MM.1S (cell line): ENCODE results near the gene SORL1.

ENCODE experiments used
- DNase-seq: peaks from one replicate; pipeline ENCODE4 v3.0.0-alpha.2; 2015
- H2AFZ ChIP-seq: fragments of 300-600 bp; sonication (generic); 2 replicates; pipeline ENCODE4 v1.6.0; 2016; ENCODE audit warnings: antibody characterized with exemption, low read length
- H3F3A ChIP-seq: fragments of 300-600 bp; sonication (generic); 2 replicates; pipeline ENCODE4 v1.6.1; 2016; ENCODE audit warnings: mild to moderate bottlenecking, antibody characterized with exemption, low read length, moderate library complexity, mixed read lengths; ENCODE audit not compliant: insufficient read depth
- H3K27ac ChIP-seq: fragments of 300-600 bp; sonication (generic); 2 replicates; pipeline ENCODE4 v1.5.1; 2016; ENCODE audit warnings: mild to moderate bottlenecking, low read length
- H3K27me3 ChIP-seq: fragments of 300-600 bp; sonication (generic); replicated peaks from 2 replicates; pipeline ENCODE4 v1.6.0; 2016; ENCODE audit warnings: low read length; ENCODE audit not compliant: insufficient read depth
- H3K36me3 ChIP-seq: fragments of 300-600 bp; sonication (generic); replicated peaks from 2 replicates; pipeline ENCODE4 v1.6.1; 2016; ENCODE audit warnings: mild to moderate bottlenecking, low read length, mixed read lengths; ENCODE audit not compliant: insufficient read depth
- H3K4me1 ChIP-seq: fragments of 300-600 bp; sonication (generic); 2 replicates; pipeline ENCODE4 v1.6.1; 2016; ENCODE audit warnings: low read length, mixed read lengths
- H3K4me2 ChIP-seq: fragments of 300-600 bp; sonication (generic); 2 replicates; pipeline ENCODE4 v1.6.0; 2016; ENCODE audit warnings: low read depth, low read length
- H3K4me3 ChIP-seq: fragments of 300-600 bp; sonication (generic); 2 replicates; pipeline ENCODE4 v1.5.1; 2016; ENCODE audit warnings: low read length, mixed read lengths
- H3K79me2 ChIP-seq: fragments of 300-600 bp; sonication (generic); 2 replicates; pipeline ENCODE4 v1.6.1; 2016; ENCODE audit warnings: mixed run types, low read length, mixed read lengths
- H3K9ac ChIP-seq: fragments of 300-600 bp; sonication (generic); 2 replicates; pipeline ENCODE4 v1.6.1; 2016; ENCODE audit warnings: low read length, mixed read lengths
- H3K9me2 ChIP-seq: fragments of 300-600 bp; sonication (generic); replicated peaks from 2 replicates; pipeline ENCODE4 v1.6.1; 2016; ENCODE audit warnings: mild to moderate bottlenecking, low read length, mixed read lengths; ENCODE audit not compliant: insufficient read depth
- H3K9me3 ChIP-seq: fragments of 300-600 bp; sonication (generic); replicated peaks from 2 replicates; pipeline ENCODE4 v1.6.1; 2016; ENCODE audit warnings: mild to moderate bottlenecking, low read length, mixed read lengths; ENCODE audit not compliant: insufficient read depth
- H4K20me1 ChIP-seq: fragments of 300-600 bp; sonication (generic); 2 replicates; pipeline ENCODE4 v1.6.1; 2016; ENCODE audit warnings: mild to moderate bottlenecking, low read length, moderate library complexity, mixed read lengths; ENCODE audit not compliant: insufficient read depth
- EZH2 ChIP-seq: fragments of 300-600 bp; sonication (generic); optimal IDR thresholded peaks from 2 replicates; pipeline ENCODE3; 2017; ENCODE audit warnings: low read depth, mild to moderate bottlenecking, antibody characterized with exemption, low read length, mixed read lengths
- EZH2phosphoT487 ChIP-seq: fragments of 300-600 bp; sonication (generic); IDR thresholded peaks from 2 replicates; pipeline ENCODE4 v1.6.1; 2018; ENCODE audit warnings: antibody characterized with exemption, low read length
- TF ChIP-seq, protein P1 (sequence below): fragments of 300-600 bp; sonication (generic); IDR thresholded peaks from 2 replicates; pipeline ENCODE4 v1.5.1; 2016; ENCODE audit warnings: antibody characterized with exemption, low read length, mixed read lengths

The SORL1 gene

GRCh38 chr11:121603316-121603715 lies 151.2 kb downstream of the SORL1 start:
- Histone ChIP-seq H3K27ac (no peak overlapping the region), H4K20me1 (no peaks in the 10 kb centered on the region)
- TF ChIP-seq EZH2 = no peak
- TF ChIP-seq, protein P1, sequence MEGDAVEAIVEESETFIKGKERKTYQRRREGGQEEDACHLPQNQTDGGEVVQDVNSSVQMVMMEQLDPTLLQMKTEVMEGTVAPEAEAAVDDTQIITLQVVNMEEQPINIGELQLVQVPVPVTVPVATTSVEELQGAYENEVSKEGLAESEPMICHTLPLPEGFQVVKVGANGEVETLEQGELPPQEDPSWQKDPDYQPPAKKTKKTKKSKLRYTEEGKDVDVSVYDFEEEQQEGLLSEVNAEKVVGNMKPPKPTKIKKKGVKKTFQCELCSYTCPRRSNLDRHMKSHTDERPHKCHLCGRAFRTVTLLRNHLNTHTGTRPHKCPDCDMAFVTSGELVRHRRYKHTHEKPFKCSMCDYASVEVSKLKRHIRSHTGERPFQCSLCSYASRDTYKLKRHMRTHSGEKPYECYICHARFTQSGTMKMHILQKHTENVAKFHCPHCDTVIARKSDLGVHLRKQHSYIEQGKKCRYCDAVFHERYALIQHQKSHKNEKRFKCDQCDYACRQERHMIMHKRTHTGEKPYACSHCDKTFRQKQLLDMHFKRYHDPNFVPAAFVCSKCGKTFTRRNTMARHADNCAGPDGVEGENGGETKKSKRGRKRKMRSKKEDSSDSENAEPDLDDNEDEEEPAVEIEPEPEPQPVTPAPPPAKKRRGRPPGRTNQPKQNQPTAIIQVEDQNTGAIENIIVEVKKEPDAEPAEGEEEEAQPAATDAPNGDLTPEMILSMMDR = no peak
- no peak for TF ChIP-seq EZH2phosphoT487

DNA sequence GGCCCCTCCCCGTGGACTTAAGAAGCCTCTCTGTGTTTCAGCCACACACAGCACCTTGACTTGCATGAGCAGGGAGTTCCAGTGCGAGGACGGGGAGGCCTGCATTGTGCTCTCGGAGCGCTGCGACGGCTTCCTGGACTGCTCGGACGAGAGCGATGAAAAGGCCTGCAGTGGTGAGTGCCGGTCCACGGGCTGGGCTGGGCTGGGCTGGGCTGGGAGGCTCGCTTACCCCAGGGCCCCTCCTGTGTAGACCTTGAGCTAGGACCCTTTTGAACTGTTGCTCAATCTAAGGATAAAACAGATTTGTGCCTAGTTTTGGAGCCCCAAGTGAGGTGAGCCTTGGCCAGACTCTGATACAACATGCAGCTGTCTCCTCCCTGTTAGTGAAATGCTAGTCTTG lies 152.0 kb downstream of the SORL1 start:
- no peaks in the 10 kb centered on the region for H3K36me3 ChIP-seq
- TF ChIP-seq, protein P1 = no peak
- no peak for TF ChIP-seq EZH2
- no peak for TF ChIP-seq EZH2phosphoT487

More at GRCh38 chr11:121603316-121603715, 151.2 kb downstream of the SORL1 start:
- Histone ChIP-seq H3K4me2 (no peak overlapping the region), H2AFZ (no peak overlapping the region), H3F3A (no peaks in the 10 kb centered on the region), H3K9me2 (no peaks in the 10 kb centered on the region), H3K36me3 (no peaks in the 10 kb centered on the region), H3K9me3 (no peaks in the 10 kb centered on the region), H3K79me2 (no peaks in the 10 kb centered on the region), H3K4me3 (no peak overlapping the region), H3K9ac (no peak overlapping the region), H3K27me3 (no peaks in the 10 kb centered on the region), H3K4me1 (no peaks in the 10 kb centered on the region)
- DNase-seq = no peak

GRCh38 chr11:121606354-121606753 lies 154.2 kb downstream of the SORL1 start:
- no peaks in the 10 kb centered on the region for H4K20me1 ChIP-seq
- no peaks in the 10 kb centered on the region for H3K9me2 ChIP-seq
- no peak for DNase-seq
- no peak for TF ChIP-seq EZH2phosphoT487
- TF ChIP-seq, protein P1 = no peak
- no peak for TF ChIP-seq EZH2
- H3K27me3 ChIP-seq = no peaks in the 10 kb centered on the region
- no peak overlapping the region for H3K9ac ChIP-seq
- H3K36me3 ChIP-seq = no peaks in the 10 kb centered on the region
- H3K4me1 ChIP-seq = no peaks in the 10 kb centered on the region
- H3K27ac ChIP-seq = no peak overlapping the region
- H3K9me3 ChIP-seq = no peaks in the 10 kb centered on the region
- no peaks in the 10 kb centered on the region for H3F3A ChIP-seq
- no peak overlapping the region for H2AFZ ChIP-seq
- H3K4me2 ChIP-seq = no peak overlapping the region
- no peak overlapping the region for H3K4me3 ChIP-seq
- no peaks in the 10 kb centered on the region for H3K79me2 ChIP-seq

More for the DNA sequence above, 152.0 kb downstream of the SORL1 start:
- no peak for DNase-seq
- Histone ChIP-seq H2AFZ (no peak overlapping the region), H3K9ac (no peak overlapping the region), H3K9me3 (no peaks in the 10 kb centered on the region), H3K27me3 (no peaks in the 10 kb centered on the region), H3K27ac (no peak overlapping the region), H3K4me3 (no peak overlapping the region), H3K4me2 (no peak overlapping the region), H3K9me2 (no peaks in the 10 kb centered on the region), H4K20me1 (no peaks in the 10 kb centered on the region), H3K4me1 (no peaks in the 10 kb centered on the region), H3K79me2 (no peaks in the 10 kb centered on the region), H3F3A (no peaks in the 10 kb centered on the region)
